PFSK-1 (cell line): Measurements from ENCODE around the gene ITGAD.

Experiments
- FOXP2 ChIP-seq: optimal IDR thresholded peaks from 2 replicates; pipeline ENCODE3; 2011; ENCODE audit warnings: borderline replicate concordance, control low read depth, inconsistent platforms; ENCODE audit not compliant: insufficient read depth; ENCODE audit errors: extremely low read length, extremely low read depth
- POLR2AphosphoS5 ChIP-seq: IDR thresholded peaks from 2 replicates; pipeline ENCODE4 v1.6.1; 2012; ENCODE audit warnings: low read depth, mild to moderate bottlenecking, control low read depth, low read length, moderate library complexity
- SIN3A ChIP-seq: IDR thresholded peaks from 2 replicates; pipeline ENCODE4 v1.6.1; 2012; ENCODE audit warnings: mild to moderate bottlenecking, low read length, moderate library complexity, borderline replicate concordance; ENCODE audit not compliant: insufficient read depth
- TAF1 ChIP-seq: IDR thresholded peaks from 2 replicates; pipeline ENCODE4 v1.6.1; 2012; ENCODE audit warnings: low read length, control low read depth, borderline replicate concordance; ENCODE audit not compliant: insufficient read depth
- TF ChIP-seq, protein P1 (sequence below), 2 experiments: IDR thresholded peaks; 2 replicates each; pipeline versions ENCODE4 v1.6.1 to v1.8.0; 2011 to 2012; ENCODE audit warnings: low read depth in 2 of 2, low read length in 2 of 2, control low read depth in 1 of 2, inconsistent platforms in 1 of 2, mild to moderate bottlenecking in 1 of 2, moderate library complexity in 1 of 2; ENCODE audit not compliant: insufficient read depth in 1 of 2

ITGAD gene

DNA sequence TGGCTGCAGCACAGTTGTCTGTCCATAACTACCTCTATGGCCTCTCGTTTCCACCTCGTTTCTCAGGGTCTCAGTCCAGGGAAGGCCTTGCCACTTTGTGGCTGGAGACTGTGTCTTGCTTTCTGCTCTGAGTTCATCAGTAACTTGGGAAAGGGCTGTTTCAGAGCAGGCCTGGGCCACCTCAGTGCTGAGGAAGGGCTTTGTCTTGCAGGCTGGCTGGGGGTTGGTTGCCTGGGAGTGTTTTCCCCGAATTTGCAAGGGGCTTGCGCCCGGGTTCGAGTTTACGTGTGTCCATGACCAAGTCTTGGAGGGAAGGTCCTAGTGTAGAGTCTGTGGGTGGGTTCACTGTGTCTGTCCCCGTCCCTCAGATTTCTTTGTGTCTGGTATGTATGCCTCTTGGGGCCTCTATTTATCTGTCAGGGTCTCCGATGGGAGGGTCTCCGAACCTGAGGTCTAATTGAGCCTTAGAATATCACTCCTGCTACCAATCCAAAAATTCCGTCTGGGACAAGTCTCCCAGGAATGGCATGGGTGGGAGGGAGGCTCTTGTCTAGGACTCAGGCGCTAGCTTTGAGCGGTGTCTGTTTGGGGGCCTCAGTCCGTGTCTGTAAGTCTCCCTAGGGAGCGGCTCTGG is 78.2 kb downstream of the ITGAD start:
- TF ChIP-seq, protein P1, sequence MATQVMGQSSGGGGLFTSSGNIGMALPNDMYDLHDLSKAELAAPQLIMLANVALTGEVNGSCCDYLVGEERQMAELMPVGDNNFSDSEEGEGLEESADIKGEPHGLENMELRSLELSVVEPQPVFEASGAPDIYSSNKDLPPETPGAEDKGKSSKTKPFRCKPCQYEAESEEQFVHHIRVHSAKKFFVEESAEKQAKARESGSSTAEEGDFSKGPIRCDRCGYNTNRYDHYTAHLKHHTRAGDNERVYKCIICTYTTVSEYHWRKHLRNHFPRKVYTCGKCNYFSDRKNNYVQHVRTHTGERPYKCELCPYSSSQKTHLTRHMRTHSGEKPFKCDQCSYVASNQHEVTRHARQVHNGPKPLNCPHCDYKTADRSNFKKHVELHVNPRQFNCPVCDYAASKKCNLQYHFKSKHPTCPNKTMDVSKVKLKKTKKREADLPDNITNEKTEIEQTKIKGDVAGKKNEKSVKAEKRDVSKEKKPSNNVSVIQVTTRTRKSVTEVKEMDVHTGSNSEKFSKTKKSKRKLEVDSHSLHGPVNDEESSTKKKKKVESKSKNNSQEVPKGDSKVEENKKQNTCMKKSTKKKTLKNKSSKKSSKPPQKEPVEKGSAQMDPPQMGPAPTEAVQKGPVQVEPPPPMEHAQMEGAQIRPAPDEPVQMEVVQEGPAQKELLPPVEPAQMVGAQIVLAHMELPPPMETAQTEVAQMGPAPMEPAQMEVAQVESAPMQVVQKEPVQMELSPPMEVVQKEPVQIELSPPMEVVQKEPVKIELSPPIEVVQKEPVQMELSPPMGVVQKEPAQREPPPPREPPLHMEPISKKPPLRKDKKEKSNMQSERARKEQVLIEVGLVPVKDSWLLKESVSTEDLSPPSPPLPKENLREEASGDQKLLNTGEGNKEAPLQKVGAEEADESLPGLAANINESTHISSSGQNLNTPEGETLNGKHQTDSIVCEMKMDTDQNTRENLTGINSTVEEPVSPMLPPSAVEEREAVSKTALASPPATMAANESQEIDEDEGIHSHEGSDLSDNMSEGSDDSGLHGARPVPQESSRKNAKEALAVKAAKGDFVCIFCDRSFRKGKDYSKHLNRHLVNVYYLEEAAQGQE (IDR thresholded peaks at IDR 0.05; ENCODE audit: insufficient read depth in 1 of 2, low read depth in 2 of 2, low read length in 2 of 2): no peak
- TF ChIP-seq SIN3A (no peak), POLR2AphosphoS5 (no peak), TAF1 (no peak), FOXP2 (no peak)

DNA sequence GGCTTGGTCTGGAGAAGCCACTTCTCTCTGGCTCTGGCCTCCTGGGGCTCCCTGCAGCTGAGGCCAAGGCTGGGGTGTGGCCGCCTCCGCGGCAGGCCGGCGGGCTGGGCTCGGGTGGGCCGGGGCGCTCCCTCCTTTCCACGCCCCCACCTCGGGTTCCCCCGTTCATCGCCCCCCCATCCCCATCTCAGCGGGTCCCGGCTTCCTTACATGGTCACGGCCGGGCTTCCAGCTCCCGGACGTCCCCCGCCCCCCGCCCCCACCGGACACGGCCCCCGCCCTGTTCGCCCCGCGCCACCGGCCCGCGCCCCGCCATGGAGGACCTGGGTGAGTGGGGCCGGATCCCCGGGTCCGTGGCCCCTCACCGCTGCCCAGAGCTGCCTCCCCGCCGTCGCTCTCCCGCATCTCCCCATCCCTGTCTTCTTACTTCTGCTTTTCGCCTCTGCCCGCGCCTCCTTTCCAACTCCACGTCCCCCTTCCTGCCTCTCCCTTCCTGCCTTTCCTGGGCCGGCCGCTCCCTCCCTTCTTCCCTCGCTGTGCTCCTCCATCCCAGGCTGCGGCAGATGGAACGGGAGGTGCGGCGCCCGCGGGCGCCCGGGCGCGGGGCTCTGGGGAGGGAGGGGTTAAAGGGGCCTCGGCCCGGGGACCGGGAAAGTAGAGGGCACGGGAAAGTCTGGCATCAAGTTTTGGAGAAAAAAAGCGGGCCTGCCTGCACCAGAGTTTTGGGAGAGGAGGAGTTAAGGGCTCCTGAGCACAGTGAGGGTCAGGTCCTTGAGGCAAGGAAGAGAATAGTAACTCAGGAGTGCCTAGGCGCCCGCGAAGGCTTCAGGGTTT is 79.0 kb downstream of the ITGAD start, which contains the start of gene TGFB1I1:
TSS of gene TGFB1I1 (plus strand) at position 278 of the 834 bp plus-strand sequence. CDS start at position 315, 37 bp downstream.
- TF ChIP-seq, protein P1 (IDR thresholded peaks at IDR 0.05; ENCODE audit: insufficient read depth in 1 of 2, low read depth in 2 of 2, low read length in 2 of 2): no peak
- TF ChIP-seq FOXP2 (no peak), SIN3A (no peak), TAF1 (no peak), POLR2AphosphoS5 (0 out of 2 replicates have a peak, but pooled peaks have one; percentile 32)

DNA sequence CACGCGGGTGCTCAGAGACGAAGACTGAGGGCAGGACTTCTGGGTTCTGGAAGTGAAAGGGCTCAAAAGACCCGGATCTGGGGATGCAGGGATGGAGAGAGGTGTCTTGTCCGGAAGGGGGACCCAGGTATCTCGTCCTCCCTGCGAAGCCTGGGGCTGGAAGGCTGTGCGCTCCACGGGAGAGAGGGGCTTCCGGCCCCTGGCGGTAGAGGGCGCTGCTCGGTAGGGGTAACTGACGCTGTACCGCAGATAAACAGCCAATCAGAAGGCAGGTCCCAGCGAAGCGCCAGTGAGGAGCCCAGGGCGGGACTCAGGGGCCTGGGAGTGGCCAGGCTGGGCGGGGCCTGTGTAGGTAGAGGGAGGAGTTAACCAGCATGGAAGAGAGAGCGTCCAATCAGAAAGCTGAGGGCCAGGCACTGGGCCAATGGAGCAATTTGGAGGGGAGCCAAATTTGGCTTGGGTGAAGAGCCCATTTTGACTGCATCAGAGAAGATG is 79.6 kb downstream of the ITGAD start:
- TF ChIP-seq TAF1 (peak; percentile 35; the same call in 1 of the 2 replicates), POLR2AphosphoS5 (no peak), FOXP2 (peak; percentile 48), SIN3A (no peak)
- TF ChIP-seq, protein P1 (IDR thresholded peaks at IDR 0.05; ENCODE audit: insufficient read depth in 1 of 2, low read depth in 2 of 2, low read length in 2 of 2): no peak

DNA sequence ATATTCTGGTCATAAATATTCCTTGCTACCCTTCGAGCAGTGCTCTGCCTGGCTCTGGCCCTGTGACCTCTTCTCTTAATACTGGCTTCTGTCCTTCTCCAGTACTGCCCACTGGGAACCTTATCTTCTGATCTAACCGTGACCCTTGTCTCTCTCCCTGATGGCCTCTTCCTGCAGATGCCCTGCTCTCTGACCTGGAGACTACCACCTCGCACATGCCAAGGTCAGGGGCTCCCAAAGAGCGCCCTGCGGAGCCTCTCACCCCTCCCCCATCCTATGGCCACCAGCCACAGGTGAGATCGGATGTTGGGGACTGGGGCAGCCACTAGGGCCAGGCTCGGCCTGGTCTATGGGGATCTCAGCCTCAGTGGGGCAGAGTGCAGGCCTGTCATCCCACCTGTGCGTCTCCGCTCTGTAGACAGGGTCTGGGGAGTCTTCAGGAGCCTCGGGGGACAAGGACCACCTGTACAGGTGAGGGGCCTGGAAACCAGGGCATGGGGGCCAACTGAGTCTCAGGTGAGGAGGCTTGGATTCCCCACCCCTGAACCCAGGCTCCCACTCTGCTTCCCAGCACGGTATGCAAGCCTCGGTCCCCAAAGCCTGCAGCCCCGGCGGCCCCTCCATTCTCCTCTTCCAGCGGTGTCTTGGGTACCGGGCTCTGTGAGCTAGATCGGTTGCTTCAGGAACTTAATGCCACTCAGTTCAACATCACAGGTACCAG is 80.3 kb downstream of the ITGAD start:
- TF ChIP-seq SIN3A (no peak), POLR2AphosphoS5 (no peak)
- TF ChIP-seq, protein P1 (IDR thresholded peaks at IDR 0.05; ENCODE audit: insufficient read depth in 1 of 2, low read depth in 2 of 2, low read length in 2 of 2): no peak
